Measurements from ENCODE around the gene CARS1. TPM values are rescaled to one million over a fixed set of nuclear protein-coding genes. Genes with fewer than 3 reads are reported as not detected.
A peak's percentile ranks its signal among the peaks of the same experiment; 100 is the strongest.

CARS1 gene
- polyA plus RNA-seq, 1 donor: 41.6 TPM

- peaks cover 12% of the 10 kb centered on the region for H3K4me1 ChIP-seq (ENCODE audit: control insufficient read depth, insufficient read depth, low read length)
- WGBS (ENCODE audit: insufficient coverage, low lambda C conversion rate): no CpG with 5 or more reads among the region's 12 CpGs
- no peak overlapping the region for H3K4me3 ChIP-seq (ENCODE audit: low read length)
- H3K36me3 ChIP-seq (ENCODE audit: control insufficient read depth, insufficient read depth, low read length): peaks cover 58% of the 10 kb centered on the region
- H3K9me3 ChIP-seq (ENCODE audit: control insufficient read depth, low read depth, low read length): no peaks in the 10 kb centered on the region
- no peak overlapping the region for H3K27ac ChIP-seq (ENCODE audit: low read length)
- no peaks in the 10 kb centered on the region for H3K27me3 ChIP-seq (ENCODE audit: control insufficient read depth, insufficient read depth, low read length)
- no peak for DNase-seq
Measured at GRCh38 chr11:3037945-3038271, 19.3 kb downstream of the CARS1 start.

- Histone ChIP-seq H3K36me3 (ENCODE audit: control insufficient read depth, insufficient read depth, low read length) (peaks cover 61% of the 10 kb centered on the region), H3K27ac (ENCODE audit: low read length) (no peak overlapping the region), H3K9me3 (ENCODE audit: control insufficient read depth, low read depth, low read length) (no peaks in the 10 kb centered on the region), H3K4me1 (ENCODE audit: control insufficient read depth, insufficient read depth, low read length) (peaks cover 6% of the 10 kb centered on the region), H3K27me3 (ENCODE audit: control insufficient read depth, insufficient read depth, low read length) (no peaks in the 10 kb centered on the region), H3K4me3 (ENCODE audit: low read length) (no peak overlapping the region)
- WGBS (ENCODE audit: insufficient coverage, low lambda C conversion rate): 100% methylated on average over 1 of the region's 24 CpGs
- peak; percentile 61 to 62 for DNase-seq
Measured at GRCh38 chr11:3037040-3037944, 19.9 kb downstream of the CARS1 start.

- Histone ChIP-seq H3K4me1 (ENCODE audit: control insufficient read depth, insufficient read depth, low read length) (peaks cover 2% of the 10 kb centered on the region), H3K27me3 (ENCODE audit: control insufficient read depth, insufficient read depth, low read length) (no peaks in the 10 kb centered on the region), H3K27ac (ENCODE audit: low read length) (no peak overlapping the region), H3K4me3 (ENCODE audit: low read length) (no peak overlapping the region), H3K36me3 (ENCODE audit: control insufficient read depth, insufficient read depth, low read length) (peaks cover 62% of the 10 kb centered on the region), H3K9me3 (ENCODE audit: control insufficient read depth, low read depth, low read length) (no peaks in the 10 kb centered on the region)
- no CpG with 5 or more reads among the region's 5 CpGs for WGBS (ENCODE audit: insufficient coverage, low lambda C conversion rate)
- no peak for DNase-seq
Measured at GRCh38 chr11:3036419-3036818, 20.8 kb downstream of the CARS1 start.

GRCh38 chr11:3035333-3035732, 21.9 kb downstream of the CARS1 start:
- Histone ChIP-seq H3K27ac (ENCODE audit: low read length) (no peak overlapping the region), H3K27me3 (ENCODE audit: control insufficient read depth, insufficient read depth, low read length) (no peaks in the 10 kb centered on the region), H3K4me1 (ENCODE audit: control insufficient read depth, insufficient read depth, low read length) (no peaks in the 10 kb centered on the region), H3K9me3 (ENCODE audit: control insufficient read depth, low read depth, low read length) (no peaks in the 10 kb centered on the region), H3K36me3 (ENCODE audit: control insufficient read depth, insufficient read depth, low read length) (peaks cover 57% of the 10 kb centered on the region), H3K4me3 (ENCODE audit: low read length) (no peak overlapping the region)
- no peak for DNase-seq

GRCh38 chr11:3030289-3031070, 26.7 kb downstream of the CARS1 start:
- no peak overlapping the region for H3K27ac ChIP-seq (ENCODE audit: low read length)
- H3K36me3 ChIP-seq (ENCODE audit: control insufficient read depth, insufficient read depth, low read length): peaks cover 55% of the 10 kb centered on the region

DNA sequence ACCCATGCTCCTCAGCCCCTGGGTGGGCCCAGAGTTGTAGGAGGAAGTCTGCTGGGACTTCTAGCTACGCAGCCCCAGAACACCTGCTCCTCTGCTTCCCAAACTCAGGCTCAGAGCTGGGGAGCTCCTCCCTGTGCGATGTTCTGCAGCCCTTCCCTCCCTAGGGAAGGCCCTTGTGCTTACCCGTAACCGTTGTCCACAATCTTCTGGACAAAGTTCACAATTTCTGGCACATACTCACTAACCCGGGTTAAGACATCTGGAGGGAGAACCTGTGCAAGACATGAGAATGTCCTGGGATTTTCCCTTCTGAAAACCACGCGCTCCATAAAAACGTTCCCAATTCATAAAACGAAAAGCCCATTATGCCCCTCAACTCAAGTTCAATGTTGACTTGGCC, 28.4 kb downstream of the CARS1 start:
- Histone ChIP-seq H3K36me3 (ENCODE audit: control insufficient read depth, insufficient read depth, low read length) (peaks cover 55% of the 10 kb centered on the region), H3K9me3 (ENCODE audit: control insufficient read depth, low read depth, low read length) (no peaks in the 10 kb centered on the region), H3K4me1 (ENCODE audit: control insufficient read depth, insufficient read depth, low read length) (no peaks in the 10 kb centered on the region), H3K4me3 (ENCODE audit: low read length) (no peak overlapping the region), H3K27ac (ENCODE audit: low read length) (no peak overlapping the region), H3K27me3 (ENCODE audit: control insufficient read depth, insufficient read depth, low read length) (no peaks in the 10 kb centered on the region)
- no CpG with 5 or more reads among the region's 9 CpGs for WGBS (ENCODE audit: insufficient coverage, low lambda C conversion rate)
- peak in 1 of 2 donors; percentile 57 for DNase-seq

More at GRCh38 chr11:3030289-3031070, 26.7 kb downstream of the CARS1 start:
- Histone ChIP-seq H3K4me3 (ENCODE audit: low read length) (no peak overlapping the region), H3K9me3 (ENCODE audit: control insufficient read depth, low read depth, low read length) (no peaks in the 10 kb centered on the region), H3K27me3 (ENCODE audit: control insufficient read depth, insufficient read depth, low read length) (no peaks in the 10 kb centered on the region), H3K4me1 (ENCODE audit: control insufficient read depth, insufficient read depth, low read length) (no peaks in the 10 kb centered on the region)
- WGBS (ENCODE audit: insufficient coverage, low lambda C conversion rate): 81% methylated on average over 2 of the region's 18 CpGs
- no peak for DNase-seq

GRCh38 chr11:3026803-3027202, 30.4 kb downstream of the CARS1 start:
- 100% methylated on average over 1 of the region's 8 CpGs for WGBS (ENCODE audit: insufficient coverage, low lambda C conversion rate)

DNA sequence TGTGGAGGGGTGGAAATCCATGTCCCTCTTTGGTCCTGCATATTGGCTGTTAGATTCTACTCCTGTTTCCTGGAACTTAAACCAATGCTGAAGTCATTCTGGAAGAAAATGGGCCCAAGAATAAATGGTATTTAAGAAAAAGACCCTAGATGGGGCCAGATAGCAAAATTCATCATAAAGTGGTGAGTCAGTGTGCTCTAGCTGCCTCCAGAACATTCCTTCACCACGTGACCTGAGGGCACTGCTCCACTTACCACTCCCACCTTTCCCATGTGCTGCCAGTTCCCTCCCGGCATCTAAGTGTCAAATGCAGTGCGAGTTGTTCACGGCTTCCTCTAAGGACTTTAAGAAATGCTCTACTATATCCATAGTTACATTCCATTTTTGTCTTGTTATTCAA, 34.2 kb downstream of the CARS1 start:
- DNase-seq: no peak
- H3K36me3 ChIP-seq (ENCODE audit: control insufficient read depth, insufficient read depth, low read length): peaks cover 57% of the 10 kb centered on the region

More at GRCh38 chr11:3026803-3027202, 30.4 kb downstream of the CARS1 start:
- Histone ChIP-seq H3K9me3 (ENCODE audit: control insufficient read depth, low read depth, low read length) (no peaks in the 10 kb centered on the region), H3K36me3 (ENCODE audit: control insufficient read depth, insufficient read depth, low read length) (peaks cover 53% of the 10 kb centered on the region), H3K27me3 (ENCODE audit: control insufficient read depth, insufficient read depth, low read length) (no peaks in the 10 kb centered on the region), H3K4me3 (ENCODE audit: low read length) (no peak overlapping the region), H3K27ac (ENCODE audit: low read length) (no peak overlapping the region), H3K4me1 (ENCODE audit: control insufficient read depth, insufficient read depth, low read length) (no peaks in the 10 kb centered on the region)
- DNase-seq: no peak

GRCh38 chr11:3022300-3022967, 34.8 kb downstream of the CARS1 start:
- no CpG with 5 or more reads among the region's 14 CpGs for WGBS (ENCODE audit: insufficient coverage, low lambda C conversion rate)
- H3K27me3 ChIP-seq (ENCODE audit: control insufficient read depth, insufficient read depth, low read length): no peaks in the 10 kb centered on the region
- H3K27ac ChIP-seq (ENCODE audit: low read length): no peak overlapping the region
- peaks cover 4% of the 10 kb centered on the region for H3K4me1 ChIP-seq (ENCODE audit: control insufficient read depth, insufficient read depth, low read length)
- no peaks in the 10 kb centered on the region for H3K9me3 ChIP-seq (ENCODE audit: control insufficient read depth, low read depth, low read length)
- no peak for DNase-seq
- peaks cover 61% of the 10 kb centered on the region for H3K36me3 ChIP-seq (ENCODE audit: control insufficient read depth, insufficient read depth, low read length)
- no peak overlapping the region for H3K4me3 ChIP-seq (ENCODE audit: low read length)

More for the DNA sequence above, 34.2 kb downstream of the CARS1 start:
- Histone ChIP-seq H3K27ac (ENCODE audit: low read length) (no peak overlapping the region), H3K4me3 (ENCODE audit: low read length) (no peak overlapping the region), H3K27me3 (ENCODE audit: control insufficient read depth, insufficient read depth, low read length) (no peaks in the 10 kb centered on the region), H3K9me3 (ENCODE audit: control insufficient read depth, low read depth, low read length) (no peaks in the 10 kb centered on the region), H3K4me1 (ENCODE audit: control insufficient read depth, insufficient read depth, low read length) (peaks cover 4% of the 10 kb centered on the region)
- 100% methylated on average over 3 of the region's 4 CpGs for WGBS (ENCODE audit: insufficient coverage, low lambda C conversion rate)

DNA sequence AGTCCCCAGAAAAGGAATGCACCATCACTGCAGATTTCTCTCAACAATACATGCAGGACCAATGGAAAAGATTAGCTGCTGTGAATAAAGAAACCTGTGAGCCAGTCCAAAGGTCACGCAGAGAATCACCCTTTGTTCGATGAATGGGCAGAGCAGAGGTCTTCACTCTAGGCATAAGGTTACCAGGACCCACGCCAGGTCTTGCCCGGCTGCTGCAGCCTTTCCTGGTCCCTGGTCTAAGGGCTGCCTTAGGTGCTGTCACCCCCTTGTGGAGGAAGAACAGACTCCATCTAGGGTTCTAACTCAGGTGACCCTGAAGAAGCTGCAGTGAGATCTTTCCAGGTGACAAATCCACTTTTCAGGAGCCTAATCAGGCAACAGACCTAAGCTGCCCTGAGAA, 36.1 kb downstream of the CARS1 start:
- peak; percentile 38 to 49 for DNase-seq
- Histone ChIP-seq H3K9me3 (ENCODE audit: control insufficient read depth, low read depth, low read length) (no peaks in the 10 kb centered on the region), H3K27me3 (ENCODE audit: control insufficient read depth, insufficient read depth, low read length) (no peaks in the 10 kb centered on the region), H3K36me3 (ENCODE audit: control insufficient read depth, insufficient read depth, low read length) (peaks cover 62% of the 10 kb centered on the region), H3K4me3 (ENCODE audit: low read length) (no peak overlapping the region), H3K4me1 (ENCODE audit: control insufficient read depth, insufficient read depth, low read length) (peaks cover 4% of the 10 kb centered on the region), H3K27ac (ENCODE audit: low read length) (no peak overlapping the region)
- no CpG with 5 or more reads among the region's 4 CpGs for WGBS (ENCODE audit: insufficient coverage, low lambda C conversion rate)
